IPS-20b (cell line): Measurements from ENCODE around the gene RSRC1.

ENCODE experiments used
- H3K27ac ChIP-seq: one replicate; pipeline ENCODE4 v1.5.1; 2013; ENCODE audit warnings: low read length
- H3K27me3 ChIP-seq: 2 replicates; pipeline ENCODE4 v1.6.1; 2013; ENCODE audit warnings: mild to moderate bottlenecking, low read length, inconsistent platforms; ENCODE audit not compliant: insufficient read depth
- H3K36me3 ChIP-seq: 2 replicates; pipeline ENCODE4 v1.6.1; 2013; ENCODE audit warnings: low read depth, mild to moderate bottlenecking, inconsistent platforms, low read length, moderate library complexity; ENCODE audit not compliant: insufficient read depth
- H3K4me1 ChIP-seq: 2 replicates; pipeline ENCODE4 v1.6.1; 2013; ENCODE audit warnings: mild to moderate bottlenecking, control low read depth, inconsistent platforms, low read length, moderate library complexity; ENCODE audit not compliant: insufficient read depth
- H3K4me3 ChIP-seq: 2 replicates; pipeline ENCODE4 v1.5.1; 2013; ENCODE audit warnings: mild to moderate bottlenecking, low read length, inconsistent platforms
- H3K9ac ChIP-seq: 2 replicates; pipeline ENCODE4 v1.6.1; 2013; ENCODE audit warnings: low read depth, mild to moderate bottlenecking, inconsistent platforms, low read length, moderate library complexity
- H3K9me3 ChIP-seq: 2 replicates; pipeline ENCODE4 v1.6.1; 2013; ENCODE audit warnings: mild to moderate bottlenecking, low read depth, low read length, inconsistent platforms; ENCODE audit not compliant: insufficient read depth

Gene RSRC1

DNA sequence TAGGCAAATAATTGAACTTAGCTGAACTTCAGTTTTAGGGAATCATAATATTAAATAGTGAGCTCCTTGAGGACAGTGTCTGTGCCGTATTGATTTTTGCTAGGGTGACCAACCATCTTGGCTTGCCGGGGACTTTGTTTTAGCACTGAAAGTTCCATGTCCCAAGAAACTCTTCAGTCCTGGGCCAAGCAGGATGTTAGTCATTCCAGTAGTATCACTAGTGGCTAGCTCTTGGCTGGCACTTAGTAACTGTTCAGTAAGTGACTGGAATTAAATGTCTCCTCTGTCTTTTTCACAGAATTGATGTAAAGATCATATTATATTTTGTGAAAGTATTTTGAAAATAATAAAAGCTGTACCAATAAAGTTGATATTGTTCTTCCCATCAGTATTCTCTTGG lies 42.3 kb downstream of the RSRC1 start:
- Histone ChIP-seq H3K27me3 (no peaks in the 10 kb centered on the region), H3K27ac (no peak overlapping the region), H3K4me1 (no peaks in the 10 kb centered on the region), H3K4me3 (no peak overlapping the region), H3K9me3 (no peaks in the 10 kb centered on the region), H3K9ac (no peak overlapping the region), H3K36me3 (no peaks in the 10 kb centered on the region)

DNA sequence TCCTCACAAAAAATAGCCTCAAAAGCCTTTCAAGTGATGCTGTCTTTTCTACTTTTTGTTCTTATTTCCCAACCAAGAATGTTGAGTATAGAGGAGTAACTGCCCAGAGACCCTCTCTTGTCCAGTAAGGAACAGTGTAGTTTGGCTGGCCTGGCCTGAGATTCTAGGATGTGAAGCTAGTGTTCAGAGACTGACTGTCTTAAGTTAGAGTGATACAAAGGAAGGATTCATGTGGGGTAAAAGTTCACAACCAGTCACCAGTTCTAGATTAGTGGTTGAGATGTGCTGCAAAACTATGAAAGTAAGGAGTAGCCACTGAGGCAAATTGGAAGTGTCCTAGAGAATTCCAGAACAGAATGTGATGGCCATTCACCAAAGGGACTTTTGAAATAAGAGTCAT lies 49.1 kb downstream of the RSRC1 start:
- H3K36me3 ChIP-seq, result no peaks in the 10 kb centered on the region
- no peaks in the 10 kb centered on the region for H3K4me1 ChIP-seq
- no peak overlapping the region for H3K27ac ChIP-seq
- no peaks in the 10 kb centered on the region for H3K27me3 ChIP-seq
- H3K9ac ChIP-seq, result no peak overlapping the region
- no peaks in the 10 kb centered on the region for H3K9me3 ChIP-seq
- no peak overlapping the region for H3K4me3 ChIP-seq

DNA sequence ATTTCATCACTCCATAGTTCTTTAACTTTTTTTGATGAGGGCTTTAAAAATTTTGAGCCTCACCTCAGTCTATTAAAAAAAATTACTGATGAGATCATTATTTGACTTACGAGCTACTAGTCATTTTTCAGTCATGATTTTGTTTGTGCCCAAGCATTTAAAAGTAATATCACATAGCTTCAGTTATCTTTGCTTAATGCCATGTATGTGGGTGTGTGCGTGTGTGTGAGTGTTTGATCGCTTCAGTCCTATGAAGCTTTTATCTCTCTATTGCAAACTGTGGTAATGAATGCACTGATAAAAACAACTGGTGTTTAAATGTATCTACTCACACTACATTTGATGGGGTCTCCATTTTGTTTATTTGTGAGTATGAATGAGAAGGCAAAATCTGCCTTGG lies 49.8 kb downstream of the RSRC1 start:
- no peak overlapping the region for H3K4me3 ChIP-seq
- no peaks in the 10 kb centered on the region for H3K9me3 ChIP-seq
- H3K27ac ChIP-seq, result no peak overlapping the region
- H3K36me3 ChIP-seq, result no peaks in the 10 kb centered on the region
- no peak overlapping the region for H3K9ac ChIP-seq
- H3K4me1 ChIP-seq, result no peaks in the 10 kb centered on the region
- no peaks in the 10 kb centered on the region for H3K27me3 ChIP-seq

- H3K36me3 ChIP-seq, result no peaks in the 10 kb centered on the region
- H3K27me3 ChIP-seq, result no peaks in the 10 kb centered on the region
- H3K9me3 ChIP-seq, result no peaks in the 10 kb centered on the region
- H3K4me1 ChIP-seq, result no peaks in the 10 kb centered on the region
- H3K27ac ChIP-seq, result no peak overlapping the region
- H3K4me3 ChIP-seq, result no peak overlapping the region
- H3K9ac ChIP-seq, result no peak overlapping the region
Measured at GRCh38 chr3:158160958-158161357, 51.1 kb downstream of the RSRC1 start.

DNA sequence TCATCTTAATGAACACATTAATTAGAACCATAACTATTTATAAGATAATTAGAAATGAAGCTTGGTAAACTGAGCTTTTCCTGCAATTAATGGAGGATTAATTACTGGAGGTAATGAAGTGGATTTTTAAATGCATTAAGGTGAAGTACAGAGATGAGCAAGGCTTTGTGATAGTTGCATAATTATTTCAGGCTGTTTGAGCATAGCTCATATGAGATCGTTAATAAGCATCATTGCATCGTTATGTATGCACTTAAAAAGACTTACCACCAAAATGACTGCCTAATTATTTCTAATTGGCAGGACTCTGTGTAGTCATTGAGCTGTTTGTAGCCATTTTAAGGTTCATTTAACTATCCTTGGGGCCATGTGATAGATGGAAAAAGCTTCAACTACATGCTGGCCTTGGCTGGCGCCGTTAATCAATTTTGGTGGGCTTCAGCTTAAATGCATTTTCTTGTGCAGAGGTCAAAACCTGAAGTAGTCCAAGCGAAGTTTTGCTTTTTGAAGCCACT lies 55.3 kb downstream of the RSRC1 start:
- Histone ChIP-seq H3K4me3 (no peak overlapping the region), H3K27me3 (no peaks in the 10 kb centered on the region), H3K36me3 (no peaks in the 10 kb centered on the region), H3K9me3 (no peaks in the 10 kb centered on the region), H3K9ac (no peak overlapping the region), H3K27ac (no peak overlapping the region), H3K4me1 (no peaks in the 10 kb centered on the region; the same call in 1 of the 2 replicates)

GRCh38 chr3:158165730-158166129 lies 55.8 kb downstream of the RSRC1 start:
- Histone ChIP-seq H3K27me3 (no peaks in the 10 kb centered on the region), H3K4me1 (no peaks in the 10 kb centered on the region; the same call in 1 of the 2 replicates), H3K9ac (no peak overlapping the region), H3K36me3 (no peaks in the 10 kb centered on the region), H3K27ac (no peak overlapping the region), H3K4me3 (no peak overlapping the region), H3K9me3 (no peaks in the 10 kb centered on the region)

GRCh38 chr3:158166223-158166622 lies 56.3 kb downstream of the RSRC1 start:
- Histone ChIP-seq H3K9ac (no peak overlapping the region), H3K27ac (no peak overlapping the region), H3K36me3 (no peaks in the 10 kb centered on the region), H3K9me3 (no peaks in the 10 kb centered on the region), H3K4me3 (no peak overlapping the region), H3K4me1 (no peaks in the 10 kb centered on the region; the same call in 1 of the 2 replicates), H3K27me3 (no peaks in the 10 kb centered on the region)

GRCh38 chr3:158167737-158168557 lies 58.1 kb downstream of the RSRC1 start:
- H3K4me3 ChIP-seq, result no peak overlapping the region
- no peaks in the 10 kb centered on the region for H3K36me3 ChIP-seq
- no peaks in the 10 kb centered on the region for H3K27me3 ChIP-seq
- no peak overlapping the region for H3K9ac ChIP-seq
- no peak overlapping the region for H3K27ac ChIP-seq
- no peaks in the 10 kb centered on the region for H3K9me3 ChIP-seq
- H3K4me1 ChIP-seq, result no peaks in the 10 kb centered on the region; the same call in 1 of the 2 replicates

DNA sequence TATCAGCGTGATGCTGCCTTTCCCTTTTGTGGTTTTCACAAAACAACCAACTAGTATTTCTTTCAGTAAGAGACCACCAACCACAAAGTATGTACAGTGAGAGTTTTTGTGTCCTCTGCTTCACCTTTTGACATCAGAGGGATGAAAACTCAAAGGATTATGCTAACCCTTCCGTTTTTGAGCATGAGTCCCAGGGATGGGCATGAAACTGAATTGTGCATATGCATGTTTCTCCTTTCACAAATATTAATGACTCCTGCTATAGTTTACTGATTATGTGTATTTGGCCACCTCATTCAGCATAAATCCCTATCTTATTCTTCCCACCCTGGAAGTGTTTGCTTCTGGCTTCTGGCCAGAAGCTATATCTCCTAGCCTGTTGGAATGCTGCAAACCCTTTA lies 59.2 kb downstream of the RSRC1 start:
- H3K4me3 ChIP-seq, result no peak overlapping the region
- H3K27me3 ChIP-seq, result no peaks in the 10 kb centered on the region

DNA sequence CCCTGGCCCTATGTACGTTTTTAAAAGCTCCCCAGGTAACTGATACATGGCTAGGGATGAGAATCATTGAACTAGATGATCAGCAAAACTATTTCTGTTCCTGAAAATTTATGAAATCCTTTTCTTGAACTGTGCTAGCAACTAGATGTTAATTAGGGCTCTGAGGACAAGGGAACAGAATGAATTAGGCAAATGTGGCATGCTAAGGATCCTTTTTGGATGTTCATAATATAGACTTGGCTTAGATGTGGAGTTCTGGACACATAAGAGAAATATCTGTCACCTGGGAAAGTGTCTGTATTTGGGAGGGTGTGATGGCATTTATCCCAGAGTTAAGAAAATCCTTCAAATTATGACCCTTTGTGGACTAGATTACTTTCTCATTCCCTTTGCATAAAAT lies 71.2 kb downstream of the RSRC1 start:
- Histone ChIP-seq H3K4me1 (no peaks in the 10 kb centered on the region), H3K9ac (no peak overlapping the region), H3K36me3 (no peaks in the 10 kb centered on the region), H3K27ac (no peak overlapping the region), H3K4me3 (no peak overlapping the region), H3K9me3 (no peaks in the 10 kb centered on the region), H3K27me3 (no peaks in the 10 kb centered on the region)

More for the DNA sequence above, 59.2 kb downstream of the RSRC1 start:
- H3K36me3 ChIP-seq, result no peaks in the 10 kb centered on the region
- H3K9me3 ChIP-seq, result no peaks in the 10 kb centered on the region
- H3K4me1 ChIP-seq, result no peaks in the 10 kb centered on the region; the same call in 1 of the 2 replicates
- no peak overlapping the region for H3K9ac ChIP-seq
- no peak overlapping the region for H3K27ac ChIP-seq

DNA sequence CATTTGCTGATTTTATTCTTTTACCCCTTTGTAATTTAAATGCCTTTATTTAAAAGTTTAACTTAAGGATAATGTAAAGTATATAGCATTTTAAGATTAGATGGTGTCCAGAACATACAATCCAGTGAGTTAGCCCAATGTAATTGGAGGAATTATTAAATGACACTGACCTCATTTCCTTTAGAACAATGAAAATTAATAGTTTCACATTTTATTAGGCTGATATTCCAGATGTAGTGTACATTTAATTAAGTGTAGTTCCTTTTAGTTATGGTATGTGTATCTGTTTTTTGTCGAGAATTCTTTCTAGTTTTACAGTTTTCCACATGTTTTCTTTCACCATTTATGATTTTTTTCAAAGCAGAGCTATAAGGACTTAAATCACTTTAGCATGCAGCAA lies 75.8 kb downstream of the RSRC1 start:
- H3K9ac ChIP-seq, result no peak overlapping the region
- H3K9me3 ChIP-seq, result no peaks in the 10 kb centered on the region
- H3K27ac ChIP-seq, result no peak overlapping the region
- H3K27me3 ChIP-seq, result no peaks in the 10 kb centered on the region
- H3K4me1 ChIP-seq, result no peaks in the 10 kb centered on the region
- H3K4me3 ChIP-seq, result no peak overlapping the region
- no peaks in the 10 kb centered on the region for H3K36me3 ChIP-seq

DNA sequence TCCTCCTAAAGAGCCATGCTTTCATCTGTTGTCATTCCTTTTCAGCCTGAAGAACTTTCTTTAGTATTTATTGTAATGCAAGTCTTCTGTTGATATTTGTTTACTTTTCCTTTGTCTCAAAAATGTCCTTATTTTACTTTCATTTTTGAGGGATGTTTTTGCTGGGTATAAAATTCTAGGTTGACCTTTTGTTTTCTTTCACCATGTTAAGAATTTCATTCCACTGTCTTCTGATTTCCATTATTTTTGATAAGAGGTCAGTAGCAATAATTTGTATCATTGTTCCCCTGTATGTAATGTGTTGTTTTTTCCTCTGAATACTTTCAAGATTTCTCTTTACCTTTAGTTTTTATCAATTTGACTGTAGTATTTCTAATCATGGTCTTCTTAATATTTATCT lies 91.1 kb downstream of the RSRC1 start:
- Histone ChIP-seq H3K9me3 (peaks cover 25% of the 10 kb centered on the region), H3K27ac (no peak overlapping the region), H3K4me3 (no peak overlapping the region)

More for the DNA sequence above, 91.1 kb downstream of the RSRC1 start:
- H3K4me1 ChIP-seq, result no peaks in the 10 kb centered on the region
- H3K36me3 ChIP-seq, result no peaks in the 10 kb centered on the region
- no peaks in the 10 kb centered on the region for H3K27me3 ChIP-seq
- no peak overlapping the region for H3K9ac ChIP-seq
